Neutrophil (primary cell): ENCODE results near the gene LEAP2.

Experiments used
- H3K27ac ChIP-seq: fragments of 200-600 bp; sonication (generic); 2 replicates; pipeline ENCODE4 v1.5.1; 2016; ENCODE audit warnings: mild to moderate bottlenecking, moderate library complexity
- H3K27me3 ChIP-seq: fragments of 200-600 bp; sonication (generic); 2 replicates; pipeline ENCODE4 v1.6.0; 2016; ENCODE audit warnings: mild to moderate bottlenecking
- H3K36me3 ChIP-seq: fragments of 200-600 bp; sonication (generic); 2 replicates; pipeline ENCODE4 v1.5.1; 2017
- H3K4me1 ChIP-seq, 2 experiments: fragments of 200-600 bp in 1 of 2; sonication (generic) in 1 of 2; 1 replicate in 1 of 2; 2 replicates in 1 of 2; pipeline versions ENCODE4 v1.5.1 to v1.6.1; 2013 to 2016; ENCODE audit warnings: low read depth in 1 of 2, low read length in 1 of 2, mild to moderate bottlenecking in 1 of 2, moderate library complexity in 1 of 2; ENCODE audit not compliant: control insufficient read depth in 1 of 2, insufficient read depth in 1 of 2
- H3K4me3 ChIP-seq, 2 experiments: fragments of 200-600 bp in 1 of 2; sonication (generic) in 1 of 2; 1 replicate in 1 of 2; 2 replicates in 1 of 2; pipeline ENCODE4 v1.5.1; 2013 to 2016; ENCODE audit warnings: low read depth in 1 of 2, low read length in 1 of 2, mild to moderate bottlenecking in 1 of 2, moderate library complexity in 1 of 2
- H3K9me3 ChIP-seq: fragments of 200-600 bp; sonication (generic); 2 replicates; pipeline ENCODE4 v1.5.1; 2016
- TF ChIP-seq, protein P1 (sequence below): fragments of 200-600 bp; sonication (generic); IDR thresholded peaks from 2 replicates; pipeline ENCODE4 v1.5.1; 2016; ENCODE audit warnings: antibody characterized with exemption

Gene LEAP2

DNA sequence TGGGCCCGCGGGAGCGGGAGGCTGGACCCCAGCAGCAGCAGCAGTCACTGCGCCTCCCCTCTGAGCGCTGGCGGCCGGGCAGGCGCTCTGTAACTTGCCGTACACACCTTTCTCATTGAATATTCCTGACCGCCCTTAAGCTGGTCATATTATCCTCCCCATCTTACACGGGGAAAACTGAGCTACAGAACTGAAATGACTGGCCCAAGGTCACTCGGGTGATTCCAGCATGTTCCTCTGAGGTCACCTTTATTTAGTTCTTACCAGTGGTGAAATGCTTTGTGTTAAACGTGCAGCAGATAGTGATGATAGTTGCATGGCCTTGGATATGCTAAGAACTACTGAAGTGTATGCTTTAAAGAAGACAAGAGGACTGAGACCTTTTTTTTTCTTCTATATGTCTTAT lies 6.4 kb upstream of the LEAP2 start:
- H3K36me3 ChIP-seq, result peaks cover 9% of the 10 kb centered on the region
- peak overlapping the region; percentile 77 to 94 for H3K4me3 ChIP-seq
- peak overlapping the region; percentile 82 for H3K27ac ChIP-seq
- no peaks in the 10 kb centered on the region for H3K9me3 ChIP-seq
- TF ChIP-seq, protein P1, sequence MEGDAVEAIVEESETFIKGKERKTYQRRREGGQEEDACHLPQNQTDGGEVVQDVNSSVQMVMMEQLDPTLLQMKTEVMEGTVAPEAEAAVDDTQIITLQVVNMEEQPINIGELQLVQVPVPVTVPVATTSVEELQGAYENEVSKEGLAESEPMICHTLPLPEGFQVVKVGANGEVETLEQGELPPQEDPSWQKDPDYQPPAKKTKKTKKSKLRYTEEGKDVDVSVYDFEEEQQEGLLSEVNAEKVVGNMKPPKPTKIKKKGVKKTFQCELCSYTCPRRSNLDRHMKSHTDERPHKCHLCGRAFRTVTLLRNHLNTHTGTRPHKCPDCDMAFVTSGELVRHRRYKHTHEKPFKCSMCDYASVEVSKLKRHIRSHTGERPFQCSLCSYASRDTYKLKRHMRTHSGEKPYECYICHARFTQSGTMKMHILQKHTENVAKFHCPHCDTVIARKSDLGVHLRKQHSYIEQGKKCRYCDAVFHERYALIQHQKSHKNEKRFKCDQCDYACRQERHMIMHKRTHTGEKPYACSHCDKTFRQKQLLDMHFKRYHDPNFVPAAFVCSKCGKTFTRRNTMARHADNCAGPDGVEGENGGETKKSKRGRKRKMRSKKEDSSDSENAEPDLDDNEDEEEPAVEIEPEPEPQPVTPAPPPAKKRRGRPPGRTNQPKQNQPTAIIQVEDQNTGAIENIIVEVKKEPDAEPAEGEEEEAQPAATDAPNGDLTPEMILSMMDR, result no peak
- H3K4me1 ChIP-seq, result peaks cover 13 to 14% of the 10 kb centered on the region in 2 experiments
- peaks cover 14% of the 10 kb centered on the region for H3K27me3 ChIP-seq

DNA sequence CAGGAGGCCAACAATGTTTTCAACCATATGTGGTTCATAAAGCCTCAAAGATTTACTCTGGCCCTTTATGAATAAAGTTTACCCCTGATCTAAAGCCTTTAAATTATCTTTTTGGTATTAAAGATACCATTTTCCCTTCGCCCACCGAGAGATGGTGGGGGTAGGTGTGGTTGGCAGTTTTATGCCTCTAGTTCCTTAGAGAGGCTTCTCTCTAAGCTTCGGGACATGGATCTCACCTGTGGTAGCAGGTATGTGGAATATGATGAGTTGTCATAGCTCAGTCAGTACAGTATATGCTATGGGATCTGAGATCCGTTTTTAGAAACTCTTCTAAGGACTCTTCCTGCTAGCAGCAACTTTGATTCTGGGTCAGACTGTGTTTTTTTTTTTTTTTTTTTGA lies 4.7 kb upstream of the LEAP2 start:
- Histone ChIP-seq H3K36me3 (peaks cover 15% of the 10 kb centered on the region), H3K4me3 (no peak overlapping the region), H3K27me3 (peaks cover 5% of the 10 kb centered on the region), H3K9me3 (no peaks in the 10 kb centered on the region), H3K4me1 (peaks cover 13 to 14% of the 10 kb centered on the region in 2 experiments), H3K27ac (no peak overlapping the region)
- TF ChIP-seq, protein P1, result no peak

DNA sequence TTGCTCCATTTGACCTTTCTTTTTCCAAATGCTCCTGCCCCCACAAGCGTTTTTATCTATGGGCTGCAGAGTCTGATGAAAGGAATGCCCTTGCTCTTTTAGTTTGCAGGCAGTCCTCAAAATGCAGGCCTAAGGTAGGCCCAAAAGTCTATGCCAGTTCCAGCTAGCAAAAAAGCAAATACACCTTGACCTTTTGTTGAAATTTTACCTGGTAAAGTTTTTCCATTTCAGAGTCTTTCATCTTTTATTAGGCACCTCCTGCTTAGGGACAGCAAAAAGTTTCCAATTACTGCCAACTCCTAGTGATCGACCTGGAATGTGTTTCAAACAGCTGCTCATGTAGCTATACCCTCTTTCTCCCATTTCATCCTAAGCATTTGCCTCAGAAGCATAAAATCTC lies 2.7 kb upstream of the LEAP2 start:
- H3K27ac ChIP-seq, result no peak overlapping the region
- H3K4me3 ChIP-seq, result no peak overlapping the region
- no peaks in the 10 kb centered on the region for H3K9me3 ChIP-seq
- H3K36me3 ChIP-seq, result peaks cover 24% of the 10 kb centered on the region
- TF ChIP-seq, protein P1, result no peak
- no peaks in the 10 kb centered on the region for H3K27me3 ChIP-seq
- peaks cover 9 to 10% of the 10 kb centered on the region in 2 experiments for H3K4me1 ChIP-seq

DNA sequence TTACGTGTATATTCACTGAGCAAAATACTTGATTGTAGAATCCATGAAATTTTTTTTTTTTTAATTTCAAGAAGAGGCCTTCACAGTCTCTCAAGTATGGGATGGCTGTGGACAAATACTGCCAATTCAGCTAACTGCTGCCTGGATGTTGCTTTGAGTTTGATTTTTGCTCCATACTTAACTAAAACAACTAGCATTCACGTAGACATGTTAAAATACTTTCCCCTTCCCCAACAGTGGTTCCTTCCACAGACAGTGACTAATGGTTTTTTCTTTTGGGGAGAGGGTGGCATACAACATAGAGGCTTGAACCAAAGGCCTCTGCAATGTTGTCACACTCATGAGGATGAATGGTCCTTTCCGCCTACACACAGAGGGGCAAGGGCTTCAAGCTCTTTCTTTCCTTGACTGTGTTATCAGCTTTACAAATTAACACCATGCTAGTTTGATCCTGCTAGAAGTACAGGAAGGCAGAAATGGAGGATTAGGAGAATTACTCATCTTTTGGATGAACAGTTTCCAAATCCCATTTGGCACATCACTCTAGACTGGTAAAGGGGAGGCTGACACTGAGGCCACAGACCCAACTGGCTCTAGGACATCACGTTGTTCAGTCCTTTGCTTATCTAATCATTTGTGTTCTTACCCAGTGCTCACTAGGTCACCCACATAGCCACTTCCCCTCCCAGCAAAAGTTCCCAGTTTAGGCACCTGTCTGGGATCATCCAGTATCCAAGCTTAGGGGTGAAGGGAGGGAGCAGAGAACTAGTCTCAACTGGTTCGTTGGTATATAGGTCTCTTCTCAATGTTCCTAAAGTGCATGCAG lies 1.8 kb upstream of the LEAP2 start:
- Histone ChIP-seq H3K4me1 (peaks cover 5 to 7% of the 10 kb centered on the region in 2 experiments), H3K27ac (no peak overlapping the region), H3K36me3 (peaks cover 31% of the 10 kb centered on the region), H3K9me3 (no peaks in the 10 kb centered on the region), H3K4me3 (no peak overlapping the region), H3K27me3 (no peaks in the 10 kb centered on the region)
- TF ChIP-seq, protein P1, result no peak

DNA sequence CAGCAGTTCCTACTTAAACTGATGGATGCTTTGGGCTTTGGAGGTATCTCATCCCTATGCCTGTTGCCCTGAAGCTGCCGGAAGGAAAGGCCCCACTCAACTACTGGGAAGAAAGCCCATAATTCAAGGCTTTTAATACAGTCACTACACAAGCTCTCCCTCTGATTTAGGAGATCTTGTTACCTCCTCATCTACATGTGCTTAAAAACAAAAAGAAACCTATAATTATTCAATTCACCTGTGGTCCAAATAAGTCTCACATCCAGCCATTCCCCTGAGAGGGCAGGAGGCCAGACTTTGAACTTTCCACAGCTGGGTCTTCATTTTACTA lies 715 bp upstream of the LEAP2 start:
- Histone ChIP-seq H3K36me3 (peaks cover 42% of the 10 kb centered on the region), H3K27ac (no peak overlapping the region), H3K4me3 (no peak overlapping the region), H3K4me1 (no peaks in the 10 kb centered on the region), H3K9me3 (no peaks in the 10 kb centered on the region), H3K27me3 (no peaks in the 10 kb centered on the region)
- TF ChIP-seq, protein P1, result no peak
